HUES64 (cell line): ENCODE data around the gene EVL.

ENCODE experiments used
- H3K27ac ChIP-seq: 2 replicates; pipeline ENCODE4 v1.7.0; 2013; ENCODE audit warnings: low read depth, low read length, inconsistent platforms
- H3K27me3 ChIP-seq: 2 replicates; pipeline ENCODE4 v1.6.1; 2013; ENCODE audit warnings: mild to moderate bottlenecking, low read length; ENCODE audit not compliant: insufficient read depth
- H3K36me3 ChIP-seq: 2 replicates; pipeline ENCODE4 v1.6.1; 2013; ENCODE audit warnings: mild to moderate bottlenecking, low read length; ENCODE audit not compliant: insufficient read depth
- H3K4me1 ChIP-seq: 2 replicates; pipeline ENCODE4 v1.6.1; 2013; ENCODE audit warnings: mild to moderate bottlenecking, low read length, moderate library complexity; ENCODE audit not compliant: insufficient read depth
- H3K4me3 ChIP-seq: 2 replicates; pipeline ENCODE4 v1.5.1; 2013; ENCODE audit warnings: mild to moderate bottlenecking, low read length, moderate library complexity
- H3K9ac ChIP-seq: 2 replicates; pipeline ENCODE4 v1.6.1; 2013; ENCODE audit warnings: mild to moderate bottlenecking, low read depth, low read length
- H3K9me3 ChIP-seq: 2 replicates; pipeline ENCODE4 v1.6.1; 2013; ENCODE audit warnings: low read depth, low read length; ENCODE audit not compliant: insufficient read depth
- WGBS: fragments of 150-250, 120-280 bp; methylation state at CpG from one replicate; pipeline ENCODE4 v1.1.7; 2013; ENCODE audit warnings: missing lambda C conversion rate; 5-methylcytosine and 5-hydroxymethylcytosine counted together

Gene EVL

GRCh38 chr14:100132903-100133510 is 67.8 kb downstream of the EVL start:
- no peak overlapping the region for H3K4me3 ChIP-seq
- H3K36me3 ChIP-seq: peaks cover 7% of the 10 kb centered on the region; the same call in 1 of the 2 replicates
- WGBS: 92% methylated on average over 12 of the region's 12 CpGs
- H3K27ac ChIP-seq: no peak overlapping the region
- H3K27me3 ChIP-seq: no peaks in the 10 kb centered on the region
- H3K9me3 ChIP-seq: no peaks in the 10 kb centered on the region
- H3K4me1 ChIP-seq: peaks cover 8% of the 10 kb centered on the region; the same call in 1 of the 2 replicates
- H3K9ac ChIP-seq: no peak overlapping the region; the same call in 1 of the 2 replicates

DNA sequence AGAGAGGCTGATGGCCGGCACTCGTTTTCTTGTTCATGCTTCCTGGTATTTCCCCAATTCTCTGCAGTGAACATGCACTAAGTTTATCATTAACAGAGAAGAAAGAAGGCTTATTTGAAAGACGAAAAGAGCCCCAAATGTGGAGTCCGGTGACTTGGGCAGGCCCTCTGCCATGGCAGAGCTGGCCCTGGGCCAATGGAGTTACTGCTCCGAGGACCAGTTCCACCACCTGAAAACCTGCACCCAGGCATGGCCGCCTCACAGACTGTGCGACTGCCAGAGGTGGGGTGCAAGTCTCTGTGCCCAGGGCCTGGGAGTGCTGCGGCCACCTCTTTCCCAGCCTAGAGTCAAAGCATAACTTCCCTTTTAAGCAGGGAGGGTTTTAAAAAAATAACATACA is 69.4 kb downstream of the EVL start:
- Histone ChIP-seq H3K4me1 (peaks cover 8% of the 10 kb centered on the region; the same call in 1 of the 2 replicates), H3K27me3 (no peaks in the 10 kb centered on the region), H3K9me3 (no peaks in the 10 kb centered on the region), H3K4me3 (no peak overlapping the region), H3K9ac (no peak overlapping the region), H3K27ac (no peak overlapping the region), H3K36me3 (peaks cover 7% of the 10 kb centered on the region; the same call in 1 of the 2 replicates)
- 98% methylated on average over 8 of the region's 8 CpGs for WGBS

GRCh38 chr14:100135073-100135472 is 69.9 kb downstream of the EVL start:
- peaks cover 8% of the 10 kb centered on the region; the same call in 1 of the 2 replicates for H3K4me1 ChIP-seq
- H3K9me3 ChIP-seq: no peaks in the 10 kb centered on the region
- no peaks in the 10 kb centered on the region for H3K27me3 ChIP-seq
- H3K9ac ChIP-seq: no peak overlapping the region
- no peak overlapping the region for H3K4me3 ChIP-seq
- no peak overlapping the region for H3K27ac ChIP-seq
- peaks cover 7% of the 10 kb centered on the region; the same call in 1 of the 2 replicates for H3K36me3 ChIP-seq
- WGBS: 92% methylated on average over 9 of the region's 9 CpGs

- WGBS: 81% methylated on average over 5 of the region's 5 CpGs
- no peaks in the 10 kb centered on the region for H3K9me3 ChIP-seq
- H3K4me3 ChIP-seq: no peak overlapping the region
- H3K4me1 ChIP-seq: peaks cover 10% of the 10 kb centered on the region; the same call in 1 of the 2 replicates
- no peak overlapping the region for H3K9ac ChIP-seq
- H3K27me3 ChIP-seq: no peaks in the 10 kb centered on the region
- peaks cover 7% of the 10 kb centered on the region; the same call in 1 of the 2 replicates for H3K36me3 ChIP-seq
- H3K27ac ChIP-seq: no peak overlapping the region
Observed at GRCh38 chr14:100135784-100136183, 70.6 kb downstream of the EVL start.

DNA sequence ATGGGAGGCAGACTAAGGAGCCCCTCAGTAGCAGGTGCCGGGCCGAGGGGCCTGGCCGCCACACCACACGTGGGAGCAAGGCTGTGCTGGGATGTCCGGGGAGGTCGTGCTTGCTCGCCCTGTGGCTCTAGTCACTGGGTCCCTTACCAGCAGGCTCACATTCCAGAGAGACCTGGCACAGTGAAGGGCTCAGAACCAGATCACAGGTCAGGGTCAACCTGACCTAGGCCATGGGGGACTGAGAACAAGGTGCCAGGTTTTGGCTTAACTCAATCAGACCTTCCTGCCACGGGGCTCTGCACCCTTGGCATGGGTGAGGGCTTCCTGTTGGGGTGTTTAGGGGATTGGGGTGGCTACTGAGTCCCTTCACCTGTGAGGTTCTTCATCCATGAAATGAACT is 72.0 kb downstream of the EVL start:
- Histone ChIP-seq H3K27ac (no peak overlapping the region), H3K36me3 (peaks cover 7% of the 10 kb centered on the region; the same call in 1 of the 2 replicates)
- 93% methylated on average over 8 of the region's 8 CpGs for WGBS

GRCh38 chr14:100138082-100138787 is 73.0 kb downstream of the EVL start:
- H3K36me3 ChIP-seq: peaks cover 7% of the 10 kb centered on the region; the same call in 1 of the 2 replicates
- H3K27me3 ChIP-seq: no peaks in the 10 kb centered on the region
- no peak overlapping the region for H3K9ac ChIP-seq
- H3K4me1 ChIP-seq: 0 out of 2 replicates have a peak, but pooled peaks cover 2% of the 10 kb centered on the region
- no peak overlapping the region for H3K27ac ChIP-seq
- H3K9me3 ChIP-seq: no peaks in the 10 kb centered on the region
- 94% methylated on average over 8 of the region's 8 CpGs for WGBS
- no peak overlapping the region for H3K4me3 ChIP-seq

More for the DNA sequence above, 72.0 kb downstream of the EVL start:
- H3K27me3 ChIP-seq: no peaks in the 10 kb centered on the region
- no peak overlapping the region for H3K4me3 ChIP-seq
- no peak overlapping the region for H3K9ac ChIP-seq
- H3K9me3 ChIP-seq: no peaks in the 10 kb centered on the region
- H3K4me1 ChIP-seq: 0 out of 2 replicates have a peak, but pooled peaks cover 2% of the 10 kb centered on the region

DNA sequence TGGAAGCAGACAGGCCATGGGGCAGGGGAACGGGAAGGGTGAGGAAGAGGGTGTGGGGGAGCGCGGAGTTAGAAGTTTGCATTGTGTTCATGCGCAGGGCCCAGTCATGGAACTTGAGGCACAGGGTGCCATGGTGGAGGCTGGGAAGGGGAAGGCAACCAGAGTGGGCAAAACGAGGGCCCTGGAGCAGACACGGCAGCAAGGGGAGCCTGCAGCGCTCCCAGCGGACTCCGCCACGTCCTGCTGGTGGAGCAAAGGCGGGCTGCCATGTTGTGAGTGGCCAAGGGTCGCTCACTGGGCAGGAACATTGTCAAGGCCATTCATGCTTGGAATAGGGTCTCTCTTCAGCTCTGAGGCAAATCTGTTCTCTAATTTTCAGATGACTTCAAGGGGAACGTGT is 73.7 kb downstream of the EVL start:
- no peak overlapping the region for H3K9ac ChIP-seq
- H3K4me1 ChIP-seq: 0 out of 2 replicates have a peak, but pooled peaks cover 2% of the 10 kb centered on the region
- no peaks in the 10 kb centered on the region for H3K9me3 ChIP-seq
- WGBS: 93% methylated on average over 13 of the region's 13 CpGs
- no peak overlapping the region for H3K27ac ChIP-seq
- peaks cover 6% of the 10 kb centered on the region; the same call in 1 of the 2 replicates for H3K36me3 ChIP-seq
- H3K4me3 ChIP-seq: no peak overlapping the region
- no peaks in the 10 kb centered on the region for H3K27me3 ChIP-seq

- Histone ChIP-seq H3K4me3 (no peak overlapping the region), H3K4me1 (0 out of 2 replicates have a peak, but pooled peaks cover 2% of the 10 kb centered on the region), H3K27ac (no peak overlapping the region), H3K9me3 (no peaks in the 10 kb centered on the region), H3K36me3 (no peaks in the 10 kb centered on the region), H3K27me3 (no peaks in the 10 kb centered on the region), H3K9ac (no peak overlapping the region)
- WGBS: 32% methylated on average over 16 of the region's 16 CpGs
Observed at GRCh38 chr14:100140452-100141078, 75.3 kb downstream of the EVL start.

DNA sequence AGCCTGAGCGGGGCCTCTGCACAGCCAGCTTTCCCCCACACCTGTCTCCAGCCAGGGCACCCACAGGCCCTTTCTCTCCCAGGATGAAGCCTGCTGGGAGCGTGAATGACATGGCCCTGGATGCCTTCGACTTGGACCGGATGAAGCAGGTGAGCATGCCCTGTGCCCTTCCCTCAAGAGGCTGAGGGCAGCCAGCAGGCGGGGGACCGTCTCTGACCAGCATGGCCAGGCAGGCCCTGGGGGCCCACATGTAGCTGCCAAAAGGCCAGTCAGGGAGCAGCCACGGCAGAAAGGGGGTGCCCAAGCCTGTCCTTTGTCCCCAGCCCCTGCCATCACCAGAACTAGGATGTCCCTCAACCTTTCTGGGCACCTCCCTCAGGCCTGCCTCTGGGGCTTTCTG is 75.9 kb downstream of the EVL start:
- Histone ChIP-seq H3K27ac (no peak overlapping the region), H3K36me3 (no peaks in the 10 kb centered on the region), H3K4me3 (no peak overlapping the region), H3K9me3 (no peaks in the 10 kb centered on the region), H3K27me3 (no peaks in the 10 kb centered on the region), H3K9ac (no peak overlapping the region), H3K4me1 (0 out of 2 replicates have a peak, but pooled peaks cover 2% of the 10 kb centered on the region)
- WGBS: 90% methylated on average over 7 of the region's 7 CpGs

DNA sequence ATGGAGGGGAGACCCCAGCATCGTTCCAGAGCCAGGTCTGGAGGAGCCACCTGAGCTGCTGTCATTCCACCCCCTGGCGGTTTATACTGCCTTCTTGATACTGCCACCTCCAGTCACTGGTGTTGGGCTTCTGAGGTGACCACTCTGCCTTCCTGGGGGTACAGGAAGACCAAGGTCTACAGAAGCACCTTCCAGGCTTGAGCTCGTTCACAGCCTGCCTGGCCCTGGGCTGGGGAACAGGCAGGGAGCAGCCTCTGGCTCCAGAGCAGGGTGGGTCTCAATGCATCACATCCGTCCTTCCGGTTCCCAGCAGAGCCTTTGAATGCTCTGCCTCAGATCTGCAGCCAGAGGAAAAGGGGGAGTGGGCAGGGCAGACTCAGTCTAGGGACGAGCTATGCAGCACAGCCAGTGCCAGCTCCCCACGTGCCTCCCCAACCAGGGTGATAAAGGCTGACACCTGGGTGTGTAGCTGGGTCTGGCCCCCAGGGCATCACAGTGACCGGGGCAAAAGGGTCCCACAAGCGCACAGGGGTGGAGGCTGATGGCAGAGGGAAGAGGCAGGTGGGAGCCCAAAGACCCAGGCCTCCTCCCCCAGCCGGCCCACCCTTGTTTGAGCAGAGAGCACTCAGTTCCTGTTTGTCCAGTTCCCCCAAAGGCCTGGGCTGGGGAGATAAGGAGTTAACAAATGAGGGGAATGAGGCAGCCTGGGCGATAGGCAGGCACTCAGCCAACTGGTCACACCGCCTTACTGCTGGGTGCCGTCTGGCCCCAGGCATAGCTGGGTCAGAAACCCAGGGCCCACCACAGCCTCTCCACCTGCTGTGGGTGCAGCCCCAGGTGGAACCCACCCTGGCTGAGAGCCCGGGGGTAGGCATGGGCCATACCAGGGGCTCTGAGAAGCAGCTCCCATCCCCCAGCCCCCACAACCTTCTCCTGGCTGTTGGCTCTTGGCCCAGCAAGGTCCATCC is 77.1 kb downstream of the EVL start:
- Histone ChIP-seq H3K36me3 (no peaks in the 10 kb centered on the region), H3K4me1 (0 out of 2 replicates have a peak, but pooled peaks cover 2% of the 10 kb centered on the region), H3K9me3 (no peaks in the 10 kb centered on the region), H3K27me3 (no peaks in the 10 kb centered on the region), H3K4me3 (no peak overlapping the region), H3K9ac (no peak overlapping the region), H3K27ac (no peak overlapping the region)
- WGBS: 94% methylated on average over 14 of the region's 14 CpGs
